H9 (cell line): ENCODE results near the gene PBX1. TPM values are rescaled to one million over a fixed set of nuclear protein-coding genes. Genes with fewer than 3 reads are reported as not detected.

Experiments
- DNase-seq: peaks from one replicate; pipeline ENCODE4 v3.0.0-alpha.2; 2017
- H2AFZ ChIP-seq: one replicate; pipeline ENCODE4 v1.6.1; 2013; ENCODE audit warnings: mild to moderate bottlenecking, low read length, control low read depth, moderate library complexity
- H2AK5ac ChIP-seq: 2 replicates; pipeline ENCODE4 v1.6.1; 2013; ENCODE audit warnings: low read length, control low read depth, mixed read lengths; ENCODE audit not compliant: insufficient read length
- H2BK120ac ChIP-seq: one replicate; pipeline ENCODE4 v1.6.1; 2013; ENCODE audit warnings: low read depth, mild to moderate bottlenecking, low read length, control low read depth, inconsistent platforms; ENCODE audit not compliant: poor library complexity, severe bottlenecking
- H2BK12ac ChIP-seq: 2 replicates; pipeline ENCODE4 v1.6.1; 2013; ENCODE audit warnings: low read length, control low read depth, mixed read lengths, low read depth; ENCODE audit not compliant: insufficient read length
- H2BK15ac ChIP-seq: 2 replicates; pipeline ENCODE4 v1.6.1; 2013; ENCODE audit warnings: low read depth, low read length, control low read depth
- H2BK20ac ChIP-seq: one replicate; pipeline ENCODE4 v1.6.1; 2013; ENCODE audit warnings: low read depth, mild to moderate bottlenecking, low read length, control low read depth, inconsistent platforms; ENCODE audit not compliant: poor library complexity, severe bottlenecking
- H2BK5ac ChIP-seq: 2 replicates; pipeline ENCODE4 v1.6.1; 2013; ENCODE audit warnings: low read length, control low read depth, mixed read lengths; ENCODE audit not compliant: insufficient read length
- H3K14ac ChIP-seq: 2 replicates; pipeline ENCODE4 v1.6.1; 2013; ENCODE audit warnings: low read length, control low read depth; ENCODE audit not compliant: insufficient read depth
- H3K18ac ChIP-seq: 2 replicates; pipeline ENCODE4 v1.6.1; 2013; ENCODE audit warnings: low read depth, mild to moderate bottlenecking, mixed read lengths, low read length, control low read depth; ENCODE audit not compliant: insufficient read length
- H3K23ac ChIP-seq: 2 replicates; pipeline ENCODE4 v1.6.1; 2013; ENCODE audit warnings: low read length, control low read depth, mixed read lengths, low read depth; ENCODE audit not compliant: insufficient read length
- H3K23me2 ChIP-seq: 2 replicates; pipeline ENCODE4 v1.6.1; 2013; ENCODE audit warnings: low read depth, mild to moderate bottlenecking, mixed read lengths, low read length, control low read depth; ENCODE audit not compliant: insufficient read length, poor library complexity, severe bottlenecking
- H3K27ac ChIP-seq: 2 replicates; pipeline ENCODE4 v1.5.1; 2013; ENCODE audit warnings: low read length, control low read depth, mixed read lengths, low read depth; ENCODE audit not compliant: insufficient read length
- H3K27me3 ChIP-seq: 2 replicates; pipeline ENCODE4 v1.6.1; 2013; ENCODE audit warnings: low read length, control low read depth, inconsistent platforms; ENCODE audit not compliant: insufficient read depth
- H3K4ac ChIP-seq: 2 replicates; pipeline ENCODE4 v1.6.1; 2013; ENCODE audit warnings: low read depth, mild to moderate bottlenecking, control low read depth, inconsistent platforms, low read length, moderate library complexity
- H3K4me1 ChIP-seq: 2 replicates; pipeline ENCODE4 v1.6.1; 2013; ENCODE audit warnings: low read length, control low read depth, inconsistent platforms; ENCODE audit not compliant: insufficient read depth
- H3K4me2 ChIP-seq: 2 replicates; pipeline ENCODE4 v1.6.1; 2013; ENCODE audit warnings: low read length, control low read depth, mixed read lengths; ENCODE audit not compliant: insufficient read length, insufficient read depth
- H3K56ac ChIP-seq: 2 replicates; pipeline ENCODE4 v1.6.1; 2013; ENCODE audit warnings: low read depth, mild to moderate bottlenecking, mixed read lengths, low read length, control low read depth; ENCODE audit not compliant: insufficient read length
- H3K79me1 ChIP-seq: 2 replicates; pipeline ENCODE4 v1.6.1; 2013; ENCODE audit warnings: low read depth, mild to moderate bottlenecking, moderate library complexity, low read length, control low read depth, inconsistent platforms; ENCODE audit not compliant: insufficient read depth, poor library complexity, severe bottlenecking
- H3K79me2 ChIP-seq: 2 replicates; pipeline ENCODE4 v1.6.1; 2013; ENCODE audit warnings: low read length, control low read depth, inconsistent platforms; ENCODE audit not compliant: insufficient read depth
- H3K9ac ChIP-seq: 2 replicates; pipeline ENCODE4 v1.6.1; 2013; ENCODE audit warnings: low read length, control low read depth, mixed read lengths; ENCODE audit not compliant: insufficient read length; ENCODE audit errors: extremely low read depth
- H3K9me3 ChIP-seq: one replicate; pipeline ENCODE4 v1.6.1; 2013; ENCODE audit warnings: low read depth, low read length, inconsistent platforms; ENCODE audit not compliant: control insufficient read depth
- H3T11ph ChIP-seq: one replicate; pipeline ENCODE4 v1.6.1; 2013; ENCODE audit warnings: mild to moderate bottlenecking, low read length, control low read depth, inconsistent platforms
- H4K20me1 ChIP-seq: one replicate; pipeline ENCODE4 v1.6.1; 2013; ENCODE audit not compliant: control insufficient read depth, insufficient read length, insufficient read depth
- H4K5ac ChIP-seq: 2 replicates; pipeline ENCODE4 v1.6.1; 2013; ENCODE audit warnings: low read depth, mild to moderate bottlenecking, mixed read lengths, low read length, control low read depth; ENCODE audit not compliant: insufficient read length
- H4K8ac ChIP-seq: replicated peaks from 2 replicates; pipeline ENCODE4 v1.6.1; 2013; ENCODE audit warnings: low read length, control low read depth, mixed read lengths, low read depth; ENCODE audit not compliant: insufficient read length
- H4K91ac ChIP-seq: 2 replicates; pipeline ENCODE4 v1.6.1; 2013; ENCODE audit warnings: low read depth, mild to moderate bottlenecking, moderate library complexity, mixed read lengths, low read length, control low read depth; ENCODE audit not compliant: insufficient read length
- H3K27ac Mint-ChIP-seq, 3 experiments: 2 replicates in 2 of 3; 3 replicates in 1 of 3; pipeline ENCODE4 v1.8.0; 2020 to 2021; ENCODE audit warnings: mixed read lengths in 3 of 3, mild to moderate bottlenecking in 1 of 3, moderate library complexity in 1 of 3
- H3K27me3 Mint-ChIP-seq: 2 replicates; pipeline ENCODE4 v1.8.0; 2021; ENCODE audit warnings: low read depth, mild to moderate bottlenecking, moderate library complexity, mixed read lengths
- H3K36me3 Mint-ChIP-seq, 3 experiments: 2 replicates in 2 of 3; 3 replicates in 1 of 3; pipeline ENCODE4 v1.8.0; 2020 to 2021; ENCODE audit warnings: low read depth in 3 of 3, mixed read lengths in 3 of 3; ENCODE audit not compliant: insufficient read depth in 1 of 3
- H3K4me1 Mint-ChIP-seq, 2 experiments: 2 replicates each; pipeline ENCODE4 v1.8.0; 2020; ENCODE audit warnings: mixed read lengths in 2 of 2
- H3K4me3 Mint-ChIP-seq, 2 experiments: 2 replicates in 1 of 2; 3 replicates in 1 of 2; pipeline ENCODE4 v1.8.0; 2020 to 2021; ENCODE audit warnings: mild to moderate bottlenecking in 2 of 2, mixed read lengths in 2 of 2, moderate library complexity in 1 of 2
- H3K9me3 Mint-ChIP-seq, 2 experiments: 2 replicates in 1 of 2; 3 replicates in 1 of 2; pipeline ENCODE4 v1.8.0; 2020; ENCODE audit warnings: mild to moderate bottlenecking in 2 of 2, mixed read lengths in 2 of 2, moderate library complexity in 1 of 2
- CTCF ChIP-seq: fragments of 200-600 bp; sonication (generic); conservative IDR thresholded peaks from 3 replicates; pipeline ENCODE4 v1.8.0; 2021; ENCODE audit warnings: antibody characterized with exemption, mild to moderate bottlenecking
- whole genome bisulfite sequencing: extraction: QIAGEN DNeasy Blood & Tissue Kit; methylation state at CpG from one replicate; pipeline ENCODE4 v1.1.7; 2013; ENCODE audit warnings: missing lambda C conversion rate, low lambda C conversion rate, mixed read lengths; ENCODE audit not compliant: insufficient read length; ENCODE audit errors: extremely low coverage; 5-methylcytosine and 5-hydroxymethylcytosine counted together
- total RNA-seq: library from RNA; stranded (reverse); gene quantifications from 2 replicates; pipeline ENCODE4 v1.2.1, GENCODE V29; 2021

PBX1 gene
- total RNA-seq, 1 experiment from 2014 or later, result 142 TPM

GRCh38 chr1:164692420-164692819 is 133.4 kb downstream of the PBX1 start:
- Histone ChIP-seq H4K5ac (no peak overlapping the region), H3K27me3 (no peaks in the 10 kb centered on the region), H2BK12ac (no peak overlapping the region), H2BK20ac (no peak overlapping the region), H3K79me1 (no peaks in the 10 kb centered on the region), H2BK120ac (no peak overlapping the region), H3K4ac (no peak overlapping the region), H2AFZ (no peak overlapping the region), H3K56ac (no peak overlapping the region), H3K23ac (no peak overlapping the region), H3K27ac (no peak overlapping the region), H4K20me1 (no peaks in the 10 kb centered on the region), H3K79me2 (no peaks in the 10 kb centered on the region), H3K14ac (no peak overlapping the region), H2AK5ac (no peak overlapping the region), H3K23me2 (no peaks in the 10 kb centered on the region), H3K9ac (no peak overlapping the region), H4K91ac (no peak overlapping the region), H3K4me1 (no peaks in the 10 kb centered on the region; the same call in 1 of the 2 replicates), H3K4me2 (no peak overlapping the region), H3T11ph (no peak overlapping the region), H3K18ac (no peak overlapping the region), H4K8ac (no peak overlapping the region), H2BK15ac (no peak overlapping the region), H2BK5ac (no peak overlapping the region), H3K9me3 (no peaks in the 10 kb centered on the region)
- H3K4me3 Mint-ChIP-seq, result no peak overlapping the region
- no peaks in the 10 kb centered on the region for H3K27me3 Mint-ChIP-seq
- DNase-seq, result no peak
- peaks cover 0 to 3% (median 0%) of the 10 kb centered on the region in 3 experiments; a peak in 2 of 7 replicates for H3K36me3 Mint-ChIP-seq
- H3K27ac Mint-ChIP-seq, result no peak overlapping the region
- WGBS, result no CpG with 5 or more reads among the region's 2 CpGs
- H3K4me1 Mint-ChIP-seq, result peaks cover 20 to 26% of the 10 kb centered on the region in 2 experiments
- no peak for TF ChIP-seq CTCF
- H3K9me3 Mint-ChIP-seq, result no peaks in the 10 kb centered on the region
